OCI-LY7 (cell line): ENCODE measurements around the gene CTNNBIP1. TPM values are rescaled to one million over a fixed set of nuclear protein-coding genes. Genes with fewer than 3 reads are reported as not detected.

Experiments
- BruUV-seq: library from RNA; stranded (reverse); fragments of 400-500 nt; replicated peaks from 2 replicates; lab custom pipeline; 2021; lab: Mats Ljungman, UMichigan
- CTCF ChIA-PET: fragments of 300-600 bp; sonication (Branson Sonifier 250); formaldehyde crosslinking; loops from one replicate; lab custom pipeline; 2022; ENCODE audit warnings: antibody characterized with exemption; ENCODE audit not compliant: unreplicated experiment; lab: Charles Lee
- POLR2A ChIA-PET: fragments of 300-600 bp; sonication (Branson Sonifier 250); formaldehyde crosslinking; loops from one replicate; lab custom pipeline; 2022; ENCODE audit warnings: antibody characterized with exemption; lab: Charles Lee
- DNase-seq: peaks from one replicate; pipeline ENCODE4 v3.0.0-alpha.2; 2015; ENCODE audit warnings: low spot score
- H2AFZ ChIP-seq: fragments of 200-600 bp; sonication (generic), shearing (Covaris generic); 2 replicates; pipeline ENCODE4 v1.6.1; 2014; ENCODE audit warnings: mild to moderate bottlenecking, antibody characterized with exemption, low read length, moderate library complexity
- H3K27ac ChIP-seq: fragments of 200-600 bp; sonication (generic); 2 replicates; pipeline ENCODE4 v1.5.1; 2014; ENCODE audit warnings: mixed run types, low read depth, mild to moderate bottlenecking, moderate library complexity, low read length, inconsistent platforms; ENCODE audit not compliant: poor library complexity, severe bottlenecking
- H3K36me3 ChIP-seq: fragments of 200-600 bp; sonication (generic); 2 replicates; pipeline ENCODE4 v1.6.1; 2014; ENCODE audit warnings: mild to moderate bottlenecking, antibody characterized with exemption, low read length, moderate library complexity, mixed read lengths; ENCODE audit not compliant: insufficient read depth
- H3K4me1 ChIP-seq: fragments of 200-600 bp; sonication (generic); 2 replicates; pipeline ENCODE4 v1.5.1; 2014; ENCODE audit warnings: mild to moderate bottlenecking, low read length; ENCODE audit not compliant: insufficient read depth, poor library complexity, severe bottlenecking
- H3K4me2 ChIP-seq: fragments of 200-600 bp; sonication (generic); 2 replicates; pipeline ENCODE4 v1.6.1; 2014; ENCODE audit warnings: mild to moderate bottlenecking, low read length
- H3K4me3 ChIP-seq: fragments of 200-600 bp; sonication (generic); 2 replicates; pipeline ENCODE4 v1.5.1; 2014; ENCODE audit warnings: mild to moderate bottlenecking, low read depth, low read length; ENCODE audit not compliant: poor library complexity, severe bottlenecking
- H3K79me2 ChIP-seq: fragments of 200-600 bp; sonication (generic); 2 replicates; pipeline ENCODE4 v1.6.1; 2016; ENCODE audit warnings: low read depth, mild to moderate bottlenecking, low read length, moderate library complexity, mixed read lengths; ENCODE audit not compliant: insufficient read depth
- H3K9me2 ChIP-seq: fragments of 200-600 bp; sonication (generic); 2 replicates; pipeline ENCODE4 v1.6.1; 2016; ENCODE audit warnings: mild to moderate bottlenecking, low read length, mixed read lengths; ENCODE audit not compliant: insufficient read depth
- H3K9me3 ChIP-seq: fragments of 200-600 bp; sonication (generic); 2 replicates; pipeline ENCODE4 v1.6.1; 2014; ENCODE audit warnings: mild to moderate bottlenecking, mixed run types, low read length, mixed read lengths
- H4K20me1 ChIP-seq: fragments of 200-600 bp; sonication (generic); 2 replicates; pipeline ENCODE4 v1.6.1; 2014; ENCODE audit warnings: mild to moderate bottlenecking, antibody characterized with exemption, low read length, moderate library complexity, mixed read lengths; ENCODE audit not compliant: insufficient read depth
- EZH2phosphoT487 ChIP-seq: fragments of 200-600 bp; sonication (generic); IDR thresholded peaks from 2 replicates; pipeline ENCODE4 v1.6.1; 2018; ENCODE audit warnings: low read depth, borderline replicate concordance, mild to moderate bottlenecking, mixed run types, antibody characterized with exemption, low read length, moderate library complexity, mixed read lengths
- intact Hi-C: fragments of 100-400 bp; cut with micrococcal nuclease; formaldehyde crosslinking; loops from one replicate; pipeline ENCODE4 v1.10.0; 2022; ENCODE audit not compliant: unreplicated experiment
- total RNA-seq, 2 experiments: library from RNA; depleted of rRNA in 1 of 2; stranded (reverse); fragments of >200 nt in 1 of 2; shearing (Covaris generic) in 1 of 2; gene quantifications; 2 replicates each; pipeline ENCODE4 v1.2.3, GENCODE V29; 2014 to 2022
- TF ChIP-seq, protein P1 (sequence below): fragments of 200-600 bp; sonication (generic); conservative IDR thresholded peaks from 2 replicates; pipeline ENCODE4 v1.5.1; 2014; ENCODE audit warnings: mild to moderate bottlenecking, antibody characterized with exemption, low read length, moderate library complexity, mixed read lengths

Gene CTNNBIP1
- total RNA-seq, 2 experiments from 2014 or later: 14.7 to 17.4 TPM

DNA sequence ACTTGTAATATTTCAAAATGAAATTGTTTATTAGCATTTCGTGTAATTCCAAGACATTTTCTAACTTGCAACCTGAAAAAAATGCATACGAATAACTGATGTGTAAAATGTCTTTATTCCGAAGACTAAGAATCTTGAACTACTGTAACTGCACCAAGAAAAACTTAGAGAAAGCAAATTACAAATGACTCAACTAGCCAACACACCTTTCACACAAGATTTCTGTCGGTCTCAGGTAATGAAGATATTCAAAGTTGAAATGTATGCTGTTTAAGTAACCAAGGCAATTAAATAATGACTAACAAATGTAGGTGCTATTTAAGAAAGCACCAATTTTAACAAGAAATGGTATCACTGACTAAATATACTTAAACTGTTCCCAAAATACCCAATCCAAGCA lies 88.4 kb downstream of the CTNNBIP1 start:
- intact Hi-C loops: loop anchor here (1.0 to 2.0 kb wide), 4 partner anchors 37 to 233 kb away; partner anchors contain the start of genes TMEM201 and UBE4B
- H3K27ac ChIP-seq: no peak overlapping the region

GRCh38 chr1:9820521-9820920 lies 89.5 kb downstream of the CTNNBIP1 start:
- POLR2A ChIA-PET: interaction anchor here (1.6 to 4.1 kb wide), 3 partner anchors 9 to 35 kb away, joined by 4 to 37 read pairs (median 5); no protein-coding TSS in a partner anchor
- CTCF ChIA-PET: interaction anchor here (1.2 kb wide), 1 partner anchor 36 kb away, joined by 3 read pairs; no protein-coding TSS in a partner anchor
- no peaks in the 10 kb centered on the region for H3K9me2 ChIP-seq
- DNase-seq: peak; percentile 42
- no peak overlapping the region for H2AFZ ChIP-seq
- BruUV-seq: TSS peak; percentile 55
- peaks cover 19% of the 10 kb centered on the region for H4K20me1 ChIP-seq
- peak overlapping the region; percentile 35 for H3K27ac ChIP-seq
- H3K36me3 ChIP-seq: peaks cover 24% of the 10 kb centered on the region
- no peak for TF ChIP-seq EZH2phosphoT487
- TF ChIP-seq, protein P1, sequence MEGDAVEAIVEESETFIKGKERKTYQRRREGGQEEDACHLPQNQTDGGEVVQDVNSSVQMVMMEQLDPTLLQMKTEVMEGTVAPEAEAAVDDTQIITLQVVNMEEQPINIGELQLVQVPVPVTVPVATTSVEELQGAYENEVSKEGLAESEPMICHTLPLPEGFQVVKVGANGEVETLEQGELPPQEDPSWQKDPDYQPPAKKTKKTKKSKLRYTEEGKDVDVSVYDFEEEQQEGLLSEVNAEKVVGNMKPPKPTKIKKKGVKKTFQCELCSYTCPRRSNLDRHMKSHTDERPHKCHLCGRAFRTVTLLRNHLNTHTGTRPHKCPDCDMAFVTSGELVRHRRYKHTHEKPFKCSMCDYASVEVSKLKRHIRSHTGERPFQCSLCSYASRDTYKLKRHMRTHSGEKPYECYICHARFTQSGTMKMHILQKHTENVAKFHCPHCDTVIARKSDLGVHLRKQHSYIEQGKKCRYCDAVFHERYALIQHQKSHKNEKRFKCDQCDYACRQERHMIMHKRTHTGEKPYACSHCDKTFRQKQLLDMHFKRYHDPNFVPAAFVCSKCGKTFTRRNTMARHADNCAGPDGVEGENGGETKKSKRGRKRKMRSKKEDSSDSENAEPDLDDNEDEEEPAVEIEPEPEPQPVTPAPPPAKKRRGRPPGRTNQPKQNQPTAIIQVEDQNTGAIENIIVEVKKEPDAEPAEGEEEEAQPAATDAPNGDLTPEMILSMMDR: no peak
- peaks cover 74% of the 10 kb centered on the region for H3K79me2 ChIP-seq
- H3K4me3 ChIP-seq: peak overlapping the region; percentile 98
- intact Hi-C loops: loop anchor here (1.0 to 2.0 kb wide), 2 partner anchors 33 to 212 kb away; partner anchors contain the start of gene UBE4B
- peaks cover 63% of the 10 kb centered on the region for H3K4me1 ChIP-seq
- H3K9me3 ChIP-seq: no peaks in the 10 kb centered on the region
- H3K4me2 ChIP-seq: peak overlapping the region; percentile 95

More for the DNA sequence above, 88.4 kb downstream of the CTNNBIP1 start:
- H3K4me3 ChIP-seq: peak overlapping the region; percentile 98
- H3K4me2 ChIP-seq: peak overlapping the region; percentile 95
- H3K4me1 ChIP-seq: peaks cover 59% of the 10 kb centered on the region
- no peak for TF ChIP-seq EZH2phosphoT487
- TF ChIP-seq, protein P1: no peak
- H3K79me2 ChIP-seq: peaks cover 64% of the 10 kb centered on the region
- peaks cover 20% of the 10 kb centered on the region for H3K36me3 ChIP-seq
- no peaks in the 10 kb centered on the region for H3K9me2 ChIP-seq
- BruUV-seq: no TSS peak
- DNase-seq: no peak
- POLR2A ChIA-PET: interaction anchor here (1.1 to 4.1 kb wide), 5 partner anchors 9 to 45 kb away, joined by 4 to 37 read pairs (median 5); no protein-coding TSS in a partner anchor
- CTCF ChIA-PET: no interaction called here
- H4K20me1 ChIP-seq: peaks cover 19% of the 10 kb centered on the region
- H3K9me3 ChIP-seq: no peaks in the 10 kb centered on the region
- H2AFZ ChIP-seq: no peak overlapping the region

- TF ChIP-seq, protein P1: no peak
- no peak for TF ChIP-seq EZH2phosphoT487
- Histone ChIP-seq H4K20me1 (peaks cover 16% of the 10 kb centered on the region), H3K4me2 (no peak overlapping the region), H3K79me2 (peaks cover 98% of the 10 kb centered on the region), H3K9me2 (no peaks in the 10 kb centered on the region), H3K9me3 (no peaks in the 10 kb centered on the region), H3K27ac (no peak overlapping the region), H3K36me3 (peaks cover 37% of the 10 kb centered on the region), H3K4me3 (no peak overlapping the region), H2AFZ (no peak overlapping the region), H3K4me1 (peaks cover 66% of the 10 kb centered on the region)
- POLR2A ChIA-PET: interaction anchor here (1.1 to 1.8 kb wide), 4 partner anchors 13 to 43 kb away, joined by 3 to 6 read pairs (median 4); no protein-coding TSS in a partner anchor
- no peak for DNase-seq
- CTCF ChIA-PET: no interaction called here
- intact Hi-C loops: no loop called here
- BruUV-seq: no TSS peak
These were observed 92.3 kb downstream of the CTNNBIP1 start for GRCh38 chr1:9817734-9818133.
